ES-I3 (cell line): Measurements from ENCODE around the gene RTL10.

Source experiments
- H3K36me3 ChIP-seq: 2 replicates; pipeline ENCODE4 v1.6.1; 2013; ENCODE audit warnings: mild to moderate bottlenecking, low read length, control low read depth, moderate library complexity; ENCODE audit not compliant: insufficient read depth
- H3K4me1 ChIP-seq: 2 replicates; pipeline ENCODE4 v1.6.1; 2013; ENCODE audit warnings: mild to moderate bottlenecking, control low read depth, low read length; ENCODE audit not compliant: insufficient read depth
- H3K9ac ChIP-seq: 2 replicates; pipeline ENCODE4 v1.6.1; 2013; ENCODE audit warnings: low read depth, mild to moderate bottlenecking, low read length, moderate library complexity
- H3K9me3 ChIP-seq: 2 replicates; pipeline ENCODE4 v1.6.1; 2013; ENCODE audit warnings: mild to moderate bottlenecking, low read length, moderate library complexity; ENCODE audit not compliant: control insufficient read depth, insufficient read depth

The RTL10 gene

GRCh38 chr22:19893363-19893762, 38.7 kb upstream of the RTL10 start:
- Histone ChIP-seq H3K36me3 (no peaks in the 10 kb centered on the region), H3K4me1 (peaks cover 17% of the 10 kb centered on the region), H3K9ac (no peak overlapping the region)

GRCh38 chr22:19892925-19893324, 38.3 kb upstream of the RTL10 start:
- Histone ChIP-seq H3K9ac (no peak overlapping the region), H3K4me1 (peaks cover 17% of the 10 kb centered on the region), H3K9me3 (no peaks in the 10 kb centered on the region), H3K36me3 (no peaks in the 10 kb centered on the region)

More at GRCh38 chr22:19893363-19893762, 38.7 kb upstream of the RTL10 start:
- H3K9me3 ChIP-seq: no peaks in the 10 kb centered on the region

- no peaks in the 10 kb centered on the region for H3K36me3 ChIP-seq
- no peaks in the 10 kb centered on the region for H3K9me3 ChIP-seq
- peaks cover 17% of the 10 kb centered on the region for H3K4me1 ChIP-seq
- H3K9ac ChIP-seq: no peak overlapping the region
These were observed 37.7 kb upstream of the RTL10 start for GRCh38 chr22:19892257-19892879.

- H3K36me3 ChIP-seq: no peaks in the 10 kb centered on the region
- no peaks in the 10 kb centered on the region for H3K9me3 ChIP-seq
- H3K4me1 ChIP-seq: peaks cover 17% of the 10 kb centered on the region
- no peak overlapping the region for H3K9ac ChIP-seq
These were observed 36.9 kb upstream of the RTL10 start for GRCh38 chr22:19891317-19892256.

- Histone ChIP-seq H3K4me1 (peaks cover 17% of the 10 kb centered on the region), H3K36me3 (no peaks in the 10 kb centered on the region), H3K9me3 (no peaks in the 10 kb centered on the region), H3K9ac (no peak overlapping the region)
These were observed 36.0 kb upstream of the RTL10 start for GRCh38 chr22:19890502-19891316.

GRCh38 chr22:19889951-19890350, 35.3 kb upstream of the RTL10 start:
- H3K9me3 ChIP-seq: no peaks in the 10 kb centered on the region
- H3K9ac ChIP-seq: no peak overlapping the region
- H3K36me3 ChIP-seq: no peaks in the 10 kb centered on the region
- H3K4me1 ChIP-seq: peaks cover 17% of the 10 kb centered on the region

GRCh38 chr22:19888131-19888746, 33.6 kb upstream of the RTL10 start:
- no peaks in the 10 kb centered on the region for H3K36me3 ChIP-seq
- no peaks in the 10 kb centered on the region for H3K9me3 ChIP-seq
- peaks cover 17% of the 10 kb centered on the region for H3K4me1 ChIP-seq
- H3K9ac ChIP-seq: no peak overlapping the region

GRCh38 chr22:19887256-19887985, 32.7 kb upstream of the RTL10 start:
- Histone ChIP-seq H3K9ac (no peak overlapping the region), H3K4me1 (peaks cover 22% of the 10 kb centered on the region), H3K9me3 (no peaks in the 10 kb centered on the region), H3K36me3 (no peaks in the 10 kb centered on the region)

- Histone ChIP-seq H3K4me1 (peaks cover 22% of the 10 kb centered on the region), H3K9ac (no peak overlapping the region), H3K9me3 (no peaks in the 10 kb centered on the region), H3K36me3 (no peaks in the 10 kb centered on the region)
These were observed 32.1 kb upstream of the RTL10 start for GRCh38 chr22:19886605-19887255.

GRCh38 chr22:19885841-19886592, 31.3 kb upstream of the RTL10 start:
- no peak overlapping the region for H3K9ac ChIP-seq
- H3K36me3 ChIP-seq: no peaks in the 10 kb centered on the region
- H3K4me1 ChIP-seq: peaks cover 21% of the 10 kb centered on the region
- no peaks in the 10 kb centered on the region for H3K9me3 ChIP-seq

GRCh38 chr22:19884954-19885751, 30.5 kb upstream of the RTL10 start:
- Histone ChIP-seq H3K36me3 (no peaks in the 10 kb centered on the region), H3K9me3 (no peaks in the 10 kb centered on the region), H3K4me1 (peaks cover 26% of the 10 kb centered on the region), H3K9ac (no peak overlapping the region)
